Spinal cord (tissue), 10 donors: Measurements from ENCODE around the gene TES. TPM values are rescaled to one million over a fixed set of nuclear protein-coding genes. Genes with fewer than 3 reads are reported as not detected.
"Not testable (repeated sequence)": the region's sequence is repeated elsewhere in the genome, so short reads cannot be mapped to it uniquely, and the experiment has no call there.

ENCODE experiments used
- DNase-seq, 6 donors: peaks; one replicate each; pipeline versions ENCODE4 v3.0.0 to v3.0.0-alpha.2; 2013 to 2015; ENCODE audit warnings: low spot score in 6 of 6, low read depth in 4 of 6
- H3K27ac ChIP-seq: one replicate; pipeline ENCODE4 v1.5.1; 2013; ENCODE audit warnings: low read depth, low read length, control low read depth
- H3K27me3 ChIP-seq: one replicate; pipeline ENCODE4 v1.6.1; 2013; ENCODE audit warnings: low read length; ENCODE audit not compliant: control insufficient read depth, insufficient read depth
- H3K36me3 ChIP-seq: one replicate; pipeline ENCODE4 v1.6.1; 2013; ENCODE audit warnings: low read length; ENCODE audit not compliant: control insufficient read depth, insufficient read depth
- H3K4me1 ChIP-seq: one replicate; pipeline ENCODE4 v1.6.1; 2013; ENCODE audit warnings: low read length; ENCODE audit not compliant: control insufficient read depth, insufficient read depth
- H3K4me3 ChIP-seq: one replicate; pipeline ENCODE4 v1.5.1; 2013; ENCODE audit warnings: low read depth, low read length, control low read depth
- H3K9me3 ChIP-seq: one replicate; pipeline ENCODE4 v1.6.1; 2013; ENCODE audit warnings: low read length; ENCODE audit not compliant: control insufficient read depth, insufficient read depth
- WGBS: methylation state at CpG from one replicate; pipeline ENCODE4 v1.1.5; 2013; ENCODE audit warnings: missing lambda C conversion rate; ENCODE audit not compliant: insufficient coverage; 5-methylcytosine and 5-hydroxymethylcytosine counted together
- polyA plus RNA-seq, 2 donors: library from polyadenylated mRNA; unstranded; fragments of 120-200 nt; gene quantifications; one replicate each; pipeline ENCODE4 v1.2.1, GENCODE V29; 2013; ENCODE audit not compliant: insufficient read length in 2 of 2
- total RNA-seq, 2 donors: library from RNA; depleted of rRNA in 1 of 2; stranded (reverse); fragments of 120-200 nt in 1 of 2; fragments of >200 nt in 1 of 2; gene quantifications; one replicate each; pipeline versions ENCODE4 v1.2.3 to v1.2.4, GENCODE V29; 2013 to 2014
- donor health status: healthy.

The TES gene
- total and polyA plus RNA-seq, 4 donors: 13.1 to 35.4 (median 21.0) TPM

DNA sequence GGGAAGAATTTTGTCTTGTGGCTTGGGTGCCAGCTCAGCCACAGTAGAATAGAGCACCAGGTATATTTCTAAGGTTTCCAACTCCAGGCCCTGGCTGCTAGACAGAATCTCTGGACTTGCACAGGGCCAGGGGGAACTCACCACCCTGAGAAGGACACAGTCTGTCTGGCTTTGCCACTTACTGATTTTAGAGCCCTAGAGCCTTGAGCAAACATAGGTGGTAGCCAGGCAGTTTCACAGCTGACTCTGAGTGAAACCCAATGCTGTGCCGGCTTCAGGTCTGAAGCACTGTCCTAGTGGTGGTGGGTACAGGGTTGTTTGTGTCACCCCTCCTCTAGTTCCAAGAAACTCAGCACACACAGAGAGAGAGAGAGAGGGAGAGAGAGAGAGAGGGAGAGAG, 81.6 kb downstream of the TES start:
- Histone ChIP-seq H3K4me1 (no peaks in the 10 kb centered on the region), H3K9me3 (peaks cover 6% of the 10 kb centered on the region), H3K36me3 (no peaks in the 10 kb centered on the region), H3K27me3 (no peaks in the 10 kb centered on the region), H3K4me3 (no peak overlapping the region), H3K27ac (no peak overlapping the region)
- WGBS: 100% methylated on average over 1 of the region's 1 CpG
- no peak for DNase-seq

DNA sequence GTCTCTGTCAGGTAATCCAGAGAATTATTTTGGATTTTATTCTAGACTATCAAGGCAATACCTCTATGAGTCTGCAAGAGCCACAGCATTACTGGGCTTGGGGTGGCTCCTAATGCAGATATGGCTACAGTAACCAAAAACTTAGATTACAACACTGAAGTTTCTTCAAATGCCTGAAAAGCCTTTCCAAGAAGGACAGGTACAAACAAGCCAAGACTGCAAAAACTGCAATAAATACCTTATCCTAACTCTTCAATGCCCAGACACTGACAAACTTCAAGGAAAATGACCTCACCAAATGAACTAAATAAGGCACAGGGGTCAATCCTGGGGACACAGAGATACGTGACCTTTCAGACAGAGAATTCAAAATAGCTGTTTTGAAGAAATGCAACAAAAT, 82.0 kb downstream of the TES start:
- no peak for DNase-seq
- H3K27ac ChIP-seq: no peak overlapping the region
- H3K27me3 ChIP-seq: no peaks in the 10 kb centered on the region
- no peaks in the 10 kb centered on the region for H3K4me1 ChIP-seq
- H3K4me3 ChIP-seq: no peak overlapping the region
- peaks cover 6% of the 10 kb centered on the region for H3K9me3 ChIP-seq
- no peaks in the 10 kb centered on the region for H3K36me3 ChIP-seq
- WGBS: no CpG with 5 or more reads among the region's 1 CpG

DNA sequence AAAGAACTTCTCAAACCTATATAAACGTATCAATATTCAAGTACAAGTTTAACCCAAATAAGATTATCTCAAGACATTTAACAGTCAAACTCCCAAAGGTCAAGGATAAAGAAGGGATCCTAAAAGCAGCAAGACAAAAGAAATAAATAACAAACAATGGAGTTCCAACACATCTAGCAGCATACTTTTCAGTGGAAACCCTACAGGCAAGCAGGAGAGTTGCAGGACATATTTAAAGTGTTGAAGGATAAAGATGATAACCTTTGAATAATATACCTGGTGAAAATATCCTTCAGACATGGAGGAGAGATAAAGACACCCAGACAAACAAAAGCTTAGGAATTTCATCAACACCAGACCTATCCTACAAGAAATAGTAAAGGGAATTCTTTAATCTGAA, 82.8 kb downstream of the TES start:
- DNase-seq: no peak
- H3K4me1 ChIP-seq: no peaks in the 10 kb centered on the region
- no peak overlapping the region for H3K27ac ChIP-seq
- H3K27me3 ChIP-seq: no peaks in the 10 kb centered on the region
- H3K36me3 ChIP-seq: no peaks in the 10 kb centered on the region
- H3K9me3 ChIP-seq: peaks cover 6% of the 10 kb centered on the region
- WGBS: no CpG with 5 or more reads among the region's 1 CpG
- H3K4me3 ChIP-seq: no peak overlapping the region

DNA sequence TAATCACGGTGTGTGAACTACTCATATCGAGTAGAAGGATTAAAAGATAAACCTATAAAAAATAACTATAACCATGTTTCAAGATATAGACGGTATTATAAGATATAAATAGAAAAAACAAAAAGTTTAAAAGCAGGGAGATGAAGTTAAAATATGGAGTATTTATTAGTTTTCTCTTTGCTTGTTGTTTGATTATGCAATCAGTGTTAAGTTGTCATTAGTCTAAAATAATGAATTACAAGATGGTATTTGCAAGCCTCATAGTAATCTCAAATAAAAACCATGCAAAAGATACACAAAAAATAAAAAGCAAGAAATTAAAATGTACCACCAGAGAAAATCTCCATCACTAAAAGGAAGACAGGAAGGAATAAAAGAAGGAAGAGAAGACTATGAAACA, 83.3 kb downstream of the TES start:
- no CpG with 5 or more reads among the region's 3 CpGs for WGBS
- H3K4me1 ChIP-seq: no peaks in the 10 kb centered on the region
- no peaks in the 10 kb centered on the region for H3K27me3 ChIP-seq
- no peak for DNase-seq
- H3K4me3 ChIP-seq: no peak overlapping the region
- no peak overlapping the region for H3K27ac ChIP-seq
- H3K36me3 ChIP-seq: no peaks in the 10 kb centered on the region
- peaks cover 6% of the 10 kb centered on the region for H3K9me3 ChIP-seq

DNA sequence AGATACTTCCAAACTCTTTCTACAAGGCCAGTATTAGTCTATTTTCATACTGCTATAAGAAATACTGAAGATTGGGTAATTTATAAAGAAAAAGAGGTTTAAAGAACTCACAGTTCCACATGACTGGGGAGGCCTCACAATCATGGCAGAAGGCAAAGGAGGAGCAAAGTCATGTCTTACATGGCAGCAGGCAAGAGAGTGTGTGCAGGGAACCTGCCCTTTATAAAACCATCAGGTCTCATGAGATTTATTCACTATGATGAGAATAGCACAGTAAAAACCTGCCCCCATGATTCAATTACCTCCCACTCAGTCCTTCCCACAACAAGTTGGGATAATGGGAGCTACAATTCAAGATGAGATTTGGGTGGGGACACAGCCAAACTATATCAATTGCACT, 85.6 kb downstream of the TES start:
- H3K4me1 ChIP-seq, H3K27ac ChIP-seq, H3K9me3 ChIP-seq, DNase-seq, H3K27me3 ChIP-seq, H3K36me3 ChIP-seq, H3K4me3 ChIP-seq: not testable (repeated sequence)

DNA sequence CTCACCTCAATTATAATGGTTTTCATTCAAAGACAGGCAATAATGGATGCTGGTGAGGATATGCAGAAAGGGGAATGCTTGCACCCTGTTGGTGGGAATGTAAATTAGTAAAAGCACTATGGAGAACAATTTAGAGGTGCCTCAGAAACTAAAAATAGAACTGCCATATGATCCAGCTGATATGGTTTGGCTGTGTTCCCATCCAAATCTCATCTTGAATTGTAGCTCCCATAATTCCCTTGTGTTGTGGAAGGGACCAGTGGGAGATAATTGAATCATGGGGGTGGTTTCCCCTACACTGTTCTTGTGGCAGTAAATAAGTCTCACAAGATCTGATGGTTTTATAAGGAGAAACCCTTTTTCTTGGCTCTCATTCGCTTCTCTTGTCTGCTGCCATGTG, 87.7 kb downstream of the TES start:
- no peaks in the 10 kb centered on the region for H3K36me3 ChIP-seq
- DNase-seq: no peak
- WGBS: 100% methylated on average over 1 of the region's 1 CpG
- H3K27ac ChIP-seq: no peak overlapping the region
- H3K4me3 ChIP-seq: no peak overlapping the region
- H3K4me1 ChIP-seq: no peaks in the 10 kb centered on the region
- H3K9me3 ChIP-seq: peaks cover 2% of the 10 kb centered on the region
- H3K27me3 ChIP-seq: no peaks in the 10 kb centered on the region

DNA sequence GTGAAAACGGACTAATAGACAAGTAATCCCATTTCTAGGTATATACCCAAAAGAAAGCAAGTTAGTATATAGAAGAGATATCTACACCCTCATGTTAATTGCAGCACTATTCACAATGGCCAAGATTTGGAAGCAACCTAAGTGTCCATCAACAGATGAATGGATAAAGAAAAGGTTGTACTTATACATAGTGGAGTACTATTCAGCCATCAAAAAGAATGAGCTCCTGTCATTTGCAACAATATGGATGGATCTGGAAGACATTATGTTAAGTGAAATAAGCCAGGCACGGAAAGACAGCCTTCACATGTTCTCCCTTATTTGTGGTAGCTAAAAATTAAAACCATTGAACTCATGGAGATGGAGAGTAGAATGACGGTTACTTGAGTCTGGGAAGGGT, 88.2 kb downstream of the TES start:
- H3K36me3 ChIP-seq: no peaks in the 10 kb centered on the region
- no peak overlapping the region for H3K27ac ChIP-seq
- WGBS: 100% methylated on average over 1 of the region's 3 CpGs
- H3K27me3 ChIP-seq: no peaks in the 10 kb centered on the region
- no peak overlapping the region for H3K4me3 ChIP-seq
- DNase-seq: no peak
- H3K9me3 ChIP-seq: no peaks in the 10 kb centered on the region
- H3K4me1 ChIP-seq: no peaks in the 10 kb centered on the region

DNA sequence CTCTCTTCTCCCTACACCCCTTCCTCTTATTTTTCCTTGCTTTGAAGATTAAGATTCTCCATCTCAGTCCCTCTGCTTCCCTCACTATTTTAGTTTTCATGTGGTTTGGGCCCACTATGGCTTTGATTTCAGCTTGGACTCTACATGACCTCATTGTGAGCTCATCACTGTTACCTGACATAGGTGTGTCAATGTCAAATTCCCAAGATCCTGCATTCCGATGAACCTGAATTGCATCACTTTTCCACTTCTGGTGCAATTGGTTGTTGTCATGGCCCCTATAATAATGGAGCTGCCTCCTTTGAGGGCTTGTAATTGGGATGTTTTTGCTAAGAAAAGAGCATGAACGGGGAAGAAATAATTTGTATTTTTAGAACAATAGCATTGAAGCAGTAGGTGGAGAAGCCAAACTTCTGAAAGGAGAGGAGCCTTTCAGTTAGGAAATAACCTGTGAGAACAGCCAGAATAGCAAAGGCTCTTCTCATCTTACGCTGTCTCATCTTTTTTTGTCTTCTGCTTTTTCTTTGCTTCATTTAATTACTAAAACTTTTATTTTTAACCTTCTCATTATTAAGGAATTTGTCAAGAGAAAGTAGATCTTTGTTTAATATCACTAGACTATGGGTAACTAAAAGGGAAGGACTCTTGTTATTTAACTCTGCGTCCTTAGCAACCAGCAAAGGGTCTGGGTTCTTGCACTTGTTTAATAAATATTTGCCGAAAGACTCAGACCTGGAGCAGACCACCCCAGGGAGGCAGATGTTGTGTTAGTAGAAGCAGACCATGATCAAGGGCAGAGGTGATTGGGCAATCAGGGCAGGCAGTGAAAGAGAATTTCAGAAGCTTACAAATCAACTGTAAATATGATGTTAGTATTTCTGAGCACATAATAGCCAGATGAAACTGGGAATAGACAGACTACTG, 95.4 kb downstream of the TES start:
- Histone ChIP-seq H3K36me3 (no peaks in the 10 kb centered on the region), H3K27me3 (no peaks in the 10 kb centered on the region), H3K27ac (no peak overlapping the region), H3K4me3 (no peak overlapping the region), H3K9me3 (no peaks in the 10 kb centered on the region), H3K4me1 (no peaks in the 10 kb centered on the region)
- 70% methylated on average over 3 of the region's 5 CpGs for WGBS
- DNase-seq: no peak

DNA sequence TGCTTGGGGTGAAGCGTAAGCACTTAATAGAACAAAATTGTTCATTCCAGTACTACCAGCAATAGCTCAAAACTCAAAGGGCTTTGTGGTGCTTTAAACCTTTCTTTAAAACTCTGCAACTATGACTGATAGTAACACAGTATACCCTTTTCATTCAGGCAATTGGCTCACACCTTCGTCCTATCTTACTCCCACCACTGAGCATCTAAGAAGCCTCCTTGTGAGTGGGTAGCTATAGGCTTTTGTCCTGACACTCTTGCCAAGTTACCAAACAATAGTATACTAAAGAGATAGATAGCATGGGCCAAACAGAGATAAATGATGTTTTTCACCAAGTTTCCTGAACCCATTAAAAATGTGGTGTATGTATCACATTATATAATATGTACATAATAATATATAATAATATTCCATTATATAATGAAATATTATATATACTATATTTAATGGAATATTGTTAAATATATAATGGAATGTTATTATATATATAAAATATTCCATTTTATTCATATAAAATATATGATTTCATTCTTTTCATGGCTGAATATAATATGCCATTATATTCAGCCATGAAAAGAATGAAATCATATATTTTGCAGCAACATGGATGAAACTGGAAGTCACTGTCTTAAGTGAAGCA, 96.2 kb downstream of the TES start:
- 83% methylated on average over 1 of the region's 2 CpGs for WGBS
- Histone ChIP-seq H3K36me3 (no peaks in the 10 kb centered on the region), H3K4me1 (no peaks in the 10 kb centered on the region), H3K9me3 (no peaks in the 10 kb centered on the region), H3K27ac (no peak overlapping the region), H3K4me3 (no peak overlapping the region), H3K27me3 (no peaks in the 10 kb centered on the region)
- DNase-seq: no peak

DNA sequence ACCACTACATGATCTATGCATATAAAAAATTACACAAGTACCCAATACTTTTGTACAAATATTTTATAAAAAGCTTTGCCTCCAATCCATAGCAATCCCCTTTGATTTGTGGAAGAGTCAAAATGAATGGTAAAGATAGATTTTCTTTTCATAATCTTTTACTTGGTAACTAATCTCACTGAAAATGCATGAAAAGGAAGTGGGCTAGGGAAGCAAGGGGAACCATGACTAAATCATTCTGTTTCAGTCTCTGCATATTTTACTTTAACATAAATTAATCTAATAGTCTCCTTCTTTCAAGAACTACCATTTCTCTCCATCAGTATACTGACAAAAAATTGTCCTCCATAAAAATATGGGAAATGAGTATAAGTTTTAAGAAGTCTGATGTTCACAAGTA, 96.9 kb downstream of the TES start:
- Histone ChIP-seq H3K4me1 (no peaks in the 10 kb centered on the region), H3K36me3 (no peaks in the 10 kb centered on the region), H3K27me3 (no peaks in the 10 kb centered on the region), H3K27ac (no peak overlapping the region), H3K9me3 (no peaks in the 10 kb centered on the region), H3K4me3 (no peak overlapping the region)
- DNase-seq: no peak
